ENCODE results near the gene ITGA8. TPM values are rescaled to one million over a fixed set of nuclear protein-coding genes. Genes with fewer than 3 reads are reported as not detected.

Gene ITGA8
- total RNA-seq, 1 donor from 2014 or later = 0.37 TPM

DNA sequence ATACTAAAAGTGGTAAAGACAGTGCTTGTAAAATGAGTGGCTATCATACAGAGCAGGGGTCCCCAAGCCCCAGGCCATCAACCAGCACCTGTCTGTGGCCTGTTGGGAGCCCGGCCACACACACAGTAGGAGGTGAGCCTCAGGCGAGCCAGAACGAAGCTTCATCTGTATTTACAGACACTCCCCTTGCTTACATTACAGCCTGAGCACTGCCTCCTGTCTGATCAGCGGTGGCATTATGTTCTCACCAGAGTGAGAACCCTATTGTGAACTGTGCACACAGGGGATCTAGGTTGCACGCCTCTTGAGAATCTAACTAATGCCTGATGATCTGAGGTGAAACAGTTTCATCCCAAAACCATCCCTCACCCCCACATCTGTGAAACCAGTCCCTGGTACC lies 58.7 kb downstream of the ITGA8 start:
- H3K9me3 Mint-ChIP-seq = no peaks in the 10 kb centered on the region
- no peak overlapping the region for H3K27ac Mint-ChIP-seq (ENCODE audit: unreplicated experiment)
- TF ChIP-seq, protein P1, sequence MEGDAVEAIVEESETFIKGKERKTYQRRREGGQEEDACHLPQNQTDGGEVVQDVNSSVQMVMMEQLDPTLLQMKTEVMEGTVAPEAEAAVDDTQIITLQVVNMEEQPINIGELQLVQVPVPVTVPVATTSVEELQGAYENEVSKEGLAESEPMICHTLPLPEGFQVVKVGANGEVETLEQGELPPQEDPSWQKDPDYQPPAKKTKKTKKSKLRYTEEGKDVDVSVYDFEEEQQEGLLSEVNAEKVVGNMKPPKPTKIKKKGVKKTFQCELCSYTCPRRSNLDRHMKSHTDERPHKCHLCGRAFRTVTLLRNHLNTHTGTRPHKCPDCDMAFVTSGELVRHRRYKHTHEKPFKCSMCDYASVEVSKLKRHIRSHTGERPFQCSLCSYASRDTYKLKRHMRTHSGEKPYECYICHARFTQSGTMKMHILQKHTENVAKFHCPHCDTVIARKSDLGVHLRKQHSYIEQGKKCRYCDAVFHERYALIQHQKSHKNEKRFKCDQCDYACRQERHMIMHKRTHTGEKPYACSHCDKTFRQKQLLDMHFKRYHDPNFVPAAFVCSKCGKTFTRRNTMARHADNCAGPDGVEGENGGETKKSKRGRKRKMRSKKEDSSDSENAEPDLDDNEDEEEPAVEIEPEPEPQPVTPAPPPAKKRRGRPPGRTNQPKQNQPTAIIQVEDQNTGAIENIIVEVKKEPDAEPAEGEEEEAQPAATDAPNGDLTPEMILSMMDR (conservative IDR thresholded peaks at IDR 0.05) = no peak
- H3K4me3 Mint-ChIP-seq = no peak overlapping the region
- no peak for DNase-seq (ENCODE audit: low read depth, low spot score)
- no peaks in the 10 kb centered on the region for H3K4me1 Mint-ChIP-seq
- no peaks in the 10 kb centered on the region for H3K36me3 Mint-ChIP-seq (ENCODE audit: low read depth)
- H3K27me3 Mint-ChIP-seq (ENCODE audit: low read depth) = no peaks in the 10 kb centered on the region

DNA sequence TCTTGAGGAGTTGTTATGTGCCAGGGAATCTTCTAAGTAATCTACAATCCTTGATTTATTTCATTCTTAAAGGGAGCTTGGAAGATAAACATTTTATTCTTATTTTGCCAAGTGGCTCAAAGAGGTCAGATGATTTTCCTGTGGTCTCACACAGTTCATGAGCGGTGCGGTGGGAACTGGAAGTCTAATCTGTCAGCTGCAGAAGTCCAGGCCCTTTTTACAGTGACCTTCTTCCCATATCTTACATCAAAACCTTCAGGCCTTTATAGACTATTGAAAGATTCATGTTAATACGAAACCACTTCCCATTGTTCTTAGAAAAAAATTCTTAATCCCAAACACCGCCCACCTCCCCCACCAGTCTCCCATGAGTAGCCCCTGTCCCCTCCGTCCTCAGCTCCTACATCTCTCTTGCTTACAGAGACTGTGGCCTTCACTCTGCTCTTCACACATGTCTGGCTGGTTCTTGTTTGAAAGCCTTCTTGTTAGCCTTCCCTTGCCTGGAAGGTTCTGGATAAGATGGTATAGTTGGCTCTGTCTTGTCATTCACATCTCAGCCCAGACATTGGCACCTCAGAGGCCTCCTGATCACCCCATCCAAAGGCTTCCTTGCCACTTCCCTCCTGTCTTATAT lies 61.5 kb downstream of the ITGA8 start:
- Mint-ChIP-seq H3K9me3 (no peaks in the 10 kb centered on the region), H3K27me3 (ENCODE audit: low read depth) (no peaks in the 10 kb centered on the region), H3K36me3 (ENCODE audit: low read depth) (no peaks in the 10 kb centered on the region), H3K4me1 (no peaks in the 10 kb centered on the region), H3K4me3 (no peak overlapping the region), H3K27ac (ENCODE audit: unreplicated experiment) (no peak overlapping the region)
- no peak for DNase-seq (ENCODE audit: low read depth, low spot score)
- TF ChIP-seq, protein P1 (conservative IDR thresholded peaks at IDR 0.05) = no peak

DNA sequence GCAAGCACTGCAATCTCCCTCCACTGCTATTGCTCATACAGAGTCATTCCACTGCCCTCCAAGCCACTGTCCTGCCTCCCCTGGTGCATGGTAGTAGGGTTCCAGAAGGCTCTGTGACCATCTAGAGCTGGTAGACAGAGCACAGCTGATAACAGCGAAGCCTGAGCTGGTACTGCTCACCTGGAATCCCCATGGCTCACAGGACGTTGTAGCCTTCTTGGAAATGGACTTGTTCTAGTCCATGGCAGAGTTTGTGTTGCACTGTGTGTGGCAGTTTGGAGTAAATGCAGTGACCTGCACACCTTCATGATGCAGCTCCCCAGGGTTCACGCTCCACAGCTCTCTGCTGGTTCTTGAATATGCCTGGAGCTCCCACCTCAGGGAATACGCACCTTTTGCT lies 67.0 kb downstream of the ITGA8 start:
- Mint-ChIP-seq H3K9me3 (no peaks in the 10 kb centered on the region), H3K36me3 (ENCODE audit: low read depth) (no peaks in the 10 kb centered on the region), H3K4me1 (no peaks in the 10 kb centered on the region), H3K27me3 (ENCODE audit: low read depth) (no peaks in the 10 kb centered on the region), H3K27ac (ENCODE audit: unreplicated experiment) (no peak overlapping the region), H3K4me3 (no peak overlapping the region)
- TF ChIP-seq, protein P1 (conservative IDR thresholded peaks at IDR 0.05) = no peak
- DNase-seq (ENCODE audit: low read depth, low spot score) = no peak

DNA sequence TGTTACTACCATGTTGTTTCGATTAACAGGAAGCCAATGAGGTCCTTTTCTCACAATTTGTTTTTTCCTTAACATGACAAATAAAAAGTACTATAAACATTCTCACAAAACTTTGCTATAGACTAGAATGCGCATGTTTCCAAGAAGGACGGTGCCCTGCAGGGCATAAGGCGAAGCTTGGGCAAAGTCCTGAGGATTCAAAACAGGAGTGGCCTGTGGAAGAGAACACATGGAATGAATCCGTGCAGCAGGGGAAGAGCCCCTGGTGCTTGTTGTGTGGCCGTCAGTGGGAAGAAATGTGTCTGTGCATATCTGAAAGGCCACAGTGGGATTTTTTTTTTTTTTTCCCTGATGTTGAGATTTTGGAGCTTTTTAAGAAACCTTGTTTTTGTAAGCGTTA lies 67.6 kb downstream of the ITGA8 start:
- H3K4me3 Mint-ChIP-seq = no peak overlapping the region
- no peak overlapping the region for H3K27ac Mint-ChIP-seq (ENCODE audit: unreplicated experiment)
- no peaks in the 10 kb centered on the region for H3K27me3 Mint-ChIP-seq (ENCODE audit: low read depth)
- DNase-seq (ENCODE audit: low read depth, low spot score) = no peak
- H3K4me1 Mint-ChIP-seq = no peaks in the 10 kb centered on the region
- TF ChIP-seq, protein P1 (conservative IDR thresholded peaks at IDR 0.05) = no peak
- H3K36me3 Mint-ChIP-seq (ENCODE audit: low read depth) = no peaks in the 10 kb centered on the region
- no peaks in the 10 kb centered on the region for H3K9me3 Mint-ChIP-seq

DNA sequence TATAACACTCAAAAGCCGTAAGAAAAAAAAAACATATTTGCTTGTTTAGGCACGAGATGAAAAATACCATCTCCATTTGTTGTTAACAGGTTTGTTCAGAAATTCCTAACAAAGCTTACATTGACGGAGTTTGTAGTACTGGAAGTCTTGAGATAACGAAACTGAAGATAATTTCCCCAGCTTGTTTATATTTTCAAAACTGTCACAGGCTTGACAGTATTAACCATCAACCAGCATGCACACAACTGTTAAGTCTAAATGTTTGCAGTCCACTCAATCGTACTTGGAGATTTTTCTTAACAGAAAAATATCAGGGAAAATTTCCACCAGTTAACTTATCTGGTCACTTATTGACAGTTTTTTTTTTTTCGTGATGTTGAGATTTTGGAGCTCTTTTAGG lies 68.5 kb downstream of the ITGA8 start:
- Mint-ChIP-seq H3K36me3 (ENCODE audit: low read depth) (no peaks in the 10 kb centered on the region), H3K9me3 (no peaks in the 10 kb centered on the region), H3K27ac (ENCODE audit: unreplicated experiment) (no peak overlapping the region), H3K4me1 (no peaks in the 10 kb centered on the region), H3K4me3 (no peak overlapping the region), H3K27me3 (ENCODE audit: low read depth) (no peaks in the 10 kb centered on the region)
- TF ChIP-seq, protein P1 (conservative IDR thresholded peaks at IDR 0.05) = no peak
- no peak for DNase-seq (ENCODE audit: low read depth, low spot score)

All from neural crest cell (in vitro differentiated cells).